H1 (cell line): ENCODE results near the gene CSF2RB. TPM values are rescaled to one million over a fixed set of nuclear protein-coding genes. Genes with fewer than 3 reads are reported as not detected.

Experiments
- CTCF ChIA-PET: fragments of 300-600 bp; sonication (Branson Sonifier 250); formaldehyde crosslinking; loops from one replicate; lab custom pipeline; 2021; ENCODE audit not compliant: partially characterized antibody; lab: Charles Lee
- POLR2A ChIA-PET: fragments of 300-600 bp; sonication (Branson Sonifier 250); formaldehyde crosslinking; loops from one replicate; lab custom pipeline; 2021; ENCODE audit warnings: inconsistent platforms; ENCODE audit not compliant: partially characterized antibody; lab: Charles Lee
- DNase-seq, 2 experiments: peaks; one replicate each; pipeline versions ENCODE4 v3.0.0 to v3.0.0-alpha.2; 2010 to 2022; ENCODE audit warnings: low spot score in 2 of 2, low read depth in 1 of 2, mixed read lengths in 1 of 2
- FAIRE-seq: peaks from 2 replicates; lab custom pipeline; 2011; peaks lifted over from hg19 to GRCh38; lab: Jason Lieb, UNC
- H2AFZ ChIP-seq: 2 replicates; pipeline ENCODE4 v1.8.1; 2012; ENCODE audit warnings: low read length, inconsistent platforms
- H2AK5ac ChIP-seq: 2 replicates; pipeline ENCODE4 v1.6.1; 2013; ENCODE audit warnings: low read depth, low read length
- H2BK120ac ChIP-seq: replicated peaks from 2 replicates; pipeline ENCODE3; 2013; ENCODE audit warnings: low read depth, low read length, inconsistent platforms
- H2BK12ac ChIP-seq: 2 replicates; pipeline ENCODE4 v1.6.1; 2013; ENCODE audit warnings: low read depth, low read length
- H2BK15ac ChIP-seq: 2 replicates; pipeline ENCODE4 v1.6.1; 2013; ENCODE audit warnings: low read length
- H2BK20ac ChIP-seq: 2 replicates; pipeline ENCODE4 v1.6.1; 2013; ENCODE audit warnings: low read length
- H2BK5ac ChIP-seq: 2 replicates; pipeline ENCODE4 v1.6.1; 2013; ENCODE audit warnings: low read depth, low read length
- H3K14ac ChIP-seq: 2 replicates; pipeline ENCODE4 v1.6.1; 2013; ENCODE audit warnings: inconsistent platforms; ENCODE audit not compliant: insufficient read length
- H3K18ac ChIP-seq: 2 replicates; pipeline ENCODE4 v1.6.1; 2013; ENCODE audit warnings: low read length; ENCODE audit errors: extremely low read depth
- H3K23ac ChIP-seq: 2 replicates; pipeline ENCODE4 v1.6.1; 2013; ENCODE audit warnings: inconsistent platforms; ENCODE audit not compliant: insufficient read length
- H3K23me2 ChIP-seq: 2 replicates; pipeline ENCODE4 v1.6.1; 2013; ENCODE audit warnings: low read depth, low read length
- H3K27ac ChIP-seq: 2 replicates; pipeline ENCODE4 v1.6.1; 2011; ENCODE audit warnings: low read depth, low read length, inconsistent platforms
- H3K27me3 ChIP-seq, 4 experiments: replicated peaks in 1 of 4; 1 replicate in 1 of 4; 2 replicates in 3 of 4; pipeline versions ENCODE4 v1.6.1 to v1.8.1; 2011 to 2013; ENCODE audit warnings: low read length in 3 of 4, mild to moderate bottlenecking in 3 of 4, inconsistent platforms in 2 of 4, mixed read lengths in 2 of 4, moderate library complexity in 1 of 4; ENCODE audit not compliant: control insufficient read depth in 3 of 4, insufficient read depth in 3 of 4; ENCODE audit errors: extremely low read depth in 1 of 4
- H3K36me3 ChIP-seq, 4 experiments: 2 replicates each; pipeline versions ENCODE4 v1.6.1 to v1.8.1; 2011 to 2013; ENCODE audit warnings: mild to moderate bottlenecking in 4 of 4, low read length in 3 of 4, moderate library complexity in 2 of 4, control low read depth in 1 of 4, inconsistent platforms in 1 of 4; ENCODE audit not compliant: insufficient read depth in 4 of 4, control insufficient read depth in 2 of 4
- H3K4ac ChIP-seq: replicated peaks from 2 replicates; pipeline ENCODE3; 2013; ENCODE audit warnings: low read length, low read depth, mixed read lengths, inconsistent platforms; ENCODE audit not compliant: insufficient read length
- H3K4me1 ChIP-seq, 4 experiments: replicated peaks in 1 of 4; 1 replicate in 1 of 4; 2 replicates in 3 of 4; pipeline versions ENCODE4 v1.6.1 to v1.8.1; 2011 to 2013; ENCODE audit warnings: low read length in 3 of 4, inconsistent platforms in 2 of 4, mixed read lengths in 1 of 4; ENCODE audit not compliant: insufficient read depth in 4 of 4, control insufficient read depth in 3 of 4
- H3K4me2 ChIP-seq, 2 experiments: 2 replicates each; pipeline versions ENCODE4 v1.6.1 to v1.8.1; 2011 to 2013; ENCODE audit warnings: low read depth in 2 of 2, low read length in 2 of 2, control low read depth in 1 of 2, inconsistent platforms in 1 of 2, mild to moderate bottlenecking in 1 of 2; ENCODE audit not compliant: insufficient read depth in 1 of 2
- H3K4me3 ChIP-seq, 4 experiments: fragments of 200-600, 300-600 bp in 1 of 4; sonication (generic), shearing (Covaris generic), sonication (Bioruptor Twin) in 1 of 4; 2 replicates each; pipeline versions ENCODE4 v1.5.1 to v1.8.1; 2011 to 2016; ENCODE audit warnings: low read length in 4 of 4, low read depth in 3 of 4, control low read depth in 2 of 4, inconsistent platforms in 2 of 4, mild to moderate bottlenecking in 2 of 4, mixed read lengths in 1 of 4, moderate library complexity in 1 of 4; ENCODE audit not compliant: insufficient read depth in 2 of 4; ENCODE audit errors: extremely low read depth in 1 of 4
- H3K56ac ChIP-seq: replicated peaks from 2 replicates; pipeline ENCODE3; 2013; ENCODE audit warnings: low read depth, mild to moderate bottlenecking, mixed read lengths, low read length, inconsistent platforms; ENCODE audit not compliant: insufficient read length
- H3K79me1 ChIP-seq: 2 replicates; pipeline ENCODE4 v1.6.1; 2013; ENCODE audit warnings: low read depth, low read length, control low read depth
- H3K79me2 ChIP-seq, 2 experiments: 2 replicates each; pipeline versions ENCODE4 v1.6.1 to v1.8.1; 2012 to 2013; ENCODE audit warnings: low read length in 2 of 2, mild to moderate bottlenecking in 2 of 2, inconsistent platforms in 1 of 2; ENCODE audit not compliant: insufficient read depth in 2 of 2, control insufficient read depth in 1 of 2
- H3K9ac ChIP-seq, 4 experiments: replicated peaks in 1 of 4; 1 replicate in 1 of 4; 2 replicates in 3 of 4; pipeline versions ENCODE4 v1.6.1 to v1.8.1; 2011 to 2013; ENCODE audit warnings: low read depth in 3 of 4, low read length in 3 of 4, control low read depth in 2 of 4, mild to moderate bottlenecking in 2 of 4, moderate library complexity in 2 of 4, inconsistent platforms in 1 of 4; ENCODE audit errors: extremely low read depth in 1 of 4
- H3K9me3 ChIP-seq, 2 experiments: 2 replicates each; pipeline versions ENCODE4 v1.6.1 to v1.8.1; 2012 to 2013; ENCODE audit warnings: mild to moderate bottlenecking in 2 of 2, moderate library complexity in 2 of 2, control low read depth in 1 of 2, inconsistent platforms in 1 of 2, low read depth in 1 of 2, low read length in 1 of 2, mixed read lengths in 1 of 2; ENCODE audit not compliant: insufficient read depth in 2 of 2
- H4K20me1 ChIP-seq, 2 experiments: replicated peaks in 1 of 2; 2 replicates each; pipeline versions ENCODE3 to v1.8.1; 2011 to 2013; ENCODE audit warnings: inconsistent platforms in 2 of 2, low read length in 2 of 2, mild to moderate bottlenecking in 1 of 2; ENCODE audit not compliant: insufficient read depth in 2 of 2, control insufficient read depth in 1 of 2
- H4K5ac ChIP-seq: 2 replicates; pipeline ENCODE4 v1.6.1; 2013; ENCODE audit warnings: low read length, low read depth, mixed read lengths, inconsistent platforms; ENCODE audit not compliant: insufficient read length
- H4K8ac ChIP-seq: 2 replicates; pipeline ENCODE4 v1.8.0; 2013; ENCODE audit warnings: mild to moderate bottlenecking, moderate library complexity, low read length, inconsistent platforms; ENCODE audit not compliant: insufficient read depth; ENCODE audit errors: extremely low read depth
- H4K91ac ChIP-seq: replicated peaks from 2 replicates; pipeline ENCODE3; 2013; ENCODE audit warnings: low read length, mixed read lengths, inconsistent platforms; ENCODE audit not compliant: insufficient read length
- KDM1A ChIP-seq: fragments of 200-600, 300-600 bp; sonication (generic); IDR thresholded peaks from 2 replicates; pipeline ENCODE4 v1.7.1; 2016; ENCODE audit warnings: mild to moderate bottlenecking, low read length, borderline replicate concordance
- YY1 ChIP-seq: IDR thresholded peaks from 2 replicates; pipeline ENCODE4 v1.6.1; 2011; ENCODE audit warnings: low read depth, mild to moderate bottlenecking, low read length
- WGBS, 2 experiments: shearing (Covaris generic) in 1 of 2; methylation state at CpG; one replicate each; pipeline versions ENCODE4 v1.1.6 to v1.1.7; 2013 to 2015; ENCODE audit warnings: low lambda C conversion rate in 2 of 2, mixed read lengths in 2 of 2, inconsistent platforms in 1 of 2, low coverage in 1 of 2, missing lambda C conversion rate in 1 of 2; ENCODE audit not compliant: insufficient replicate concordance in 2 of 2, insufficient coverage in 1 of 2, insufficient read length in 1 of 2; ENCODE audit errors: extremely low coverage in 1 of 2, missing lambda C conversion rate in 1 of 2; 5-methylcytosine and 5-hydroxymethylcytosine counted together
- polyA plus RNA-seq, 7 experiments: library from polyadenylated mRNA; depleted of rRNA in 3 of 7; stranded (reverse) in 5 of 7; unstranded in 2 of 7; fragments of >200 nt in 5 of 7; fragments of 200-250 nt in 2 of 7; gene quantifications; 1 replicate in 5 of 7; 2 replicates in 1 of 7; 4 replicates in 1 of 7; pipeline versions ENCODE4 v1.2.1 to v1.2.3, GENCODE V29; 2011 to 2013; ENCODE audit warnings: missing spikeins in 2 of 7, mixed read lengths in 2 of 7
- total RNA-seq: library from RNA; stranded (reverse); fragmentation: NEBNext Ultra II Directional; extraction: Animal tissue kit (Norgen Biotek cat#: 25700); gene quantifications from 2 replicates; pipeline ENCODE4 v1.2.1, GENCODE V29; 2021
- TF ChIP-seq, protein P1 (sequence below): IDR thresholded peaks from 2 replicates; pipeline ENCODE4 v1.6.1; 2012; ENCODE audit warnings: inconsistent platforms

The CSF2RB gene
- total and polyA plus RNA-seq, 2 of the 8 experiments (the other 6 are each of a cell fraction or from before 2014, with no cell fraction given), result not detected

DNA sequence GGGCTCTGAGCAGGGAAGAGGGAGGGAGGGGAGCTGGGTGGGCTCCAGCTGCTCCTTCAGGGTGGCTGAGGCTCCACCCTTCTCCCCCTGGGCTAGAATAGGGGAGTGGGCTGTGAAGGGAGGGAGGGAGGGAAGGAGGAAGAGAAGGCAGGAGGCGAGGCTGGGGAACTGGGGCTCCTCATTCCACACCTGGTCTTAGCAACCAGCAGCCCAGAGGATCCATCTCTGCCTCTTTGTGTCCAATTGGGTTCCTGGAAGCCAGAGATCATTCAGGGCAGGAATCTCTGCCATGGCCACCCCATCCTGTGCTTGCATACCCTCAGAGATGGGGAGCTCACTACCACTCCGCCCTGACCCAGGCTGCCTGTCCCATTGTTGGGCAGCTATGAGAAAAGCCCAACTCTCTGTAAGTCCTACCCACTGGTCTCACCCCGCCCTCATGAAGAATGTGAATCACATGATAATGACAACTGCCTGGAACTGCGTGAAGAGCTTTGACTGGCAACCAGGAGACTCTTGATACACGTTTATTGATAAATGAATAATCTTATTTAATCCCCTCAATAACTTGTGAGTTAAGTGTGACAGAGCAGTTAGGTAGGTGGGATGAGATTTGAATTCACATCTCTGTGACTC, 44.8 kb upstream of the CSF2RB start:
- Histone ChIP-seq H3K9me3 (no peaks in the 10 kb centered on the region), H4K8ac (no peak overlapping the region), H2BK12ac (no peak overlapping the region), H3K9ac (no peak overlapping the region), H2AK5ac (no peak overlapping the region), H3K23me2 (peaks cover 10% of the 10 kb centered on the region; the same call in 1 of the 2 replicates), H2BK120ac (no peak overlapping the region), H3K4me1 (peaks cover 0 to 3% (median 0%) of the 10 kb centered on the region in 4 experiments; a peak in 2 of 7 replicates), H4K20me1 (peaks cover 0 to 3% of the 10 kb centered on the region in 2 experiments), H2AFZ (no peak overlapping the region), H2BK15ac (no peak overlapping the region), H3K79me2 (no peaks in the 10 kb centered on the region), H2BK5ac (no peak overlapping the region)
- CTCF ChIA-PET, result interaction anchor here (1.0 to 7.7 kb wide), 9 partner anchors 10 to 129 kb away, joined by 3 to 89 read pairs (median 4); partner anchors contain the start of gene NCF4
- WGBS, 2 experiments, result 77% methylated on average over 4 of the region's 5 CpGs; no CpG with 5 or more reads in 1 of the 2 experiments
- FAIRE-seq, result no peak
- TF ChIP-seq YY1 (no peak), KDM1A (peak; percentile 88)
- TF ChIP-seq, protein P1, sequence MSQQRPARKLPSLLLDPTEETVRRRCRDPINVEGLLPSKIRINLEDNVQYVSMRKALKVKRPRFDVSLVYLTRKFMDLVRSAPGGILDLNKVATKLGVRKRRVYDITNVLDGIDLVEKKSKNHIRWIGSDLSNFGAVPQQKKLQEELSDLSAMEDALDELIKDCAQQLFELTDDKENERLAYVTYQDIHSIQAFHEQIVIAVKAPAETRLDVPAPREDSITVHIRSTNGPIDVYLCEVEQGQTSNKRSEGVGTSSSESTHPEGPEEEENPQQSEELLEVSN, result no peak
- TF ChIP-seq, all 59 proteins: peak for 1
- no peak for DNase-seq
- POLR2A ChIA-PET, result no interaction called here
- no peak overlapping the region for H4K5ac ChIP-seq
- no peak overlapping the region for H3K18ac ChIP-seq
- H4K91ac ChIP-seq, result no peak overlapping the region
- H2BK20ac ChIP-seq, result no peak overlapping the region
- H3K4me3 ChIP-seq, result no peak overlapping the region
- no peaks in the 10 kb centered on the region for H3K79me1 ChIP-seq
- H3K36me3 ChIP-seq, result no peaks in the 10 kb centered on the region
- H3K23ac ChIP-seq, result no peak overlapping the region
- H3K14ac ChIP-seq, result no peak overlapping the region
- H3K4me2 ChIP-seq, result no peak overlapping the region
- H3K27me3 ChIP-seq, result no peaks in the 10 kb centered on the region
- no peak overlapping the region for H3K4ac ChIP-seq
- H3K27ac ChIP-seq, result no peak overlapping the region
- H3K56ac ChIP-seq, result no peak overlapping the region
